ENCODE measurements around the gene PRIMA1.

Gene PRIMA1

GRCh38 chr14:93821051-93821450, 32.8 kb upstream of the PRIMA1 start:
- Histone ChIP-seq H3K27me3 (ENCODE audit: low read length) (peaks cover 3% of the 10 kb centered on the region; the same call in 1 of the 2 replicates), H3K4me2 (ENCODE audit: low read depth, low read length, poor library complexity, severe bottlenecking) (no peak overlapping the region), H3K9ac (ENCODE audit: low read length) (no peak overlapping the region), H3K27ac (ENCODE audit: low read depth, low read length) (no peak overlapping the region), H3K9me2 (replicated peaks; ENCODE audit: insufficient read depth, low read length) (no peaks in the 10 kb centered on the region), H3K9me3 (ENCODE audit: insufficient read depth, low read length) (no peaks in the 10 kb centered on the region; the same call in 1 of the 2 replicates), H3K4me3 (ENCODE audit: insufficient read depth, low read length, poor library complexity, severe bottlenecking) (no peak overlapping the region), H3F3A (ENCODE audit: insufficient read depth) (no peaks in the 10 kb centered on the region), H4K20me1 (ENCODE audit: low read depth, low read length) (no peaks in the 10 kb centered on the region), H2AFZ (ENCODE audit: low read depth, low read length, severe bottlenecking) (no peak overlapping the region), H3K36me3 (ENCODE audit: low read length) (no peaks in the 10 kb centered on the region), H3K79me2 (ENCODE audit: insufficient read depth, low read length) (no peaks in the 10 kb centered on the region)
- TF ChIP-seq EZH2phosphoT487 (conservative IDR thresholded peaks at IDR 0.05; ENCODE audit: low read length) (no peak), CTCF (IDR thresholded peaks at IDR 0.05; ENCODE audit: insufficient read depth, low read length, poor library complexity, severe bottlenecking) (no peak)

- no peaks in the 10 kb centered on the region for H3F3A ChIP-seq (ENCODE audit: insufficient read depth)
- no peak for TF ChIP-seq EZH2phosphoT487 (conservative IDR thresholded peaks at IDR 0.05; ENCODE audit: low read length)
- H4K20me1 ChIP-seq (ENCODE audit: low read depth, low read length) = no peaks in the 10 kb centered on the region
- H3K9me2 ChIP-seq (replicated peaks; ENCODE audit: insufficient read depth, low read length) = no peaks in the 10 kb centered on the region
- no peak overlapping the region for H2AFZ ChIP-seq (ENCODE audit: low read depth, low read length, severe bottlenecking)
- H3K9me3 ChIP-seq (ENCODE audit: insufficient read depth, low read length) = peaks cover 5% of the 10 kb centered on the region; the same call in 1 of the 2 replicates
- no peak overlapping the region for H3K4me3 ChIP-seq (ENCODE audit: insufficient read depth, low read length, poor library complexity, severe bottlenecking)
- H3K4me2 ChIP-seq (ENCODE audit: low read depth, low read length, poor library complexity, severe bottlenecking) = no peak overlapping the region
- H3K27ac ChIP-seq (ENCODE audit: low read depth, low read length) = no peak overlapping the region
- no peak overlapping the region for H3K9ac ChIP-seq (ENCODE audit: low read length)
- no peaks in the 10 kb centered on the region for H3K79me2 ChIP-seq (ENCODE audit: insufficient read depth, low read length)
- no peaks in the 10 kb centered on the region for H3K36me3 ChIP-seq (ENCODE audit: low read length)
- 0 out of 2 replicates have a peak, but pooled peaks cover 3% of the 10 kb centered on the region for H3K27me3 ChIP-seq (ENCODE audit: low read length)
Measured at GRCh38 chr14:93818857-93819256, 30.6 kb upstream of the PRIMA1 start.

- H4K20me1 ChIP-seq (ENCODE audit: low read depth, low read length) = no peaks in the 10 kb centered on the region
- no peak overlapping the region for H3K9ac ChIP-seq (ENCODE audit: low read length)
Measured at GRCh38 chr14:93811676-93812075, 23.4 kb upstream of the PRIMA1 start.

More at GRCh38 chr14:93811676-93812075, 23.4 kb upstream of the PRIMA1 start:
- Histone ChIP-seq H3K9me2 (replicated peaks; ENCODE audit: insufficient read depth, low read length) (no peaks in the 10 kb centered on the region), H3K79me2 (ENCODE audit: insufficient read depth, low read length) (no peaks in the 10 kb centered on the region), H3K4me3 (ENCODE audit: insufficient read depth, low read length, poor library complexity, severe bottlenecking) (no peak overlapping the region), H2AFZ (ENCODE audit: low read depth, low read length, severe bottlenecking) (no peak overlapping the region), H3K36me3 (ENCODE audit: low read length) (no peaks in the 10 kb centered on the region), H3K27ac (ENCODE audit: low read depth, low read length) (no peak overlapping the region), H3F3A (ENCODE audit: insufficient read depth) (no peaks in the 10 kb centered on the region), H3K4me2 (ENCODE audit: low read depth, low read length, poor library complexity, severe bottlenecking) (no peak overlapping the region), H3K9me3 (ENCODE audit: insufficient read depth, low read length) (peaks cover 12% of the 10 kb centered on the region; the same call in 1 of the 2 replicates), H3K27me3 (ENCODE audit: low read length) (no peaks in the 10 kb centered on the region)
- TF ChIP-seq EZH2phosphoT487 (conservative IDR thresholded peaks at IDR 0.05; ENCODE audit: low read length) (no peak), CTCF (IDR thresholded peaks at IDR 0.05; ENCODE audit: insufficient read depth, low read length, poor library complexity, severe bottlenecking) (no peak)
